ENCODE measurements around the gene KRTAP3-2. TPM values are rescaled to one million over a fixed set of nuclear protein-coding genes. Genes with fewer than 3 reads are reported as not detected.

Gene KRTAP3-2
- total RNA-seq, 4 donors from 2014 or later, result not detected

- H3K4me1 ChIP-seq, result peaks cover 0 to 10% (median 0%) of the 10 kb centered on the region in 4 donors
- H3K36me3 ChIP-seq, result no peaks in the 10 kb centered on the region
- 91 to 95% methylated on average over 3 of the region's 3 CpGs for WGBS, 2 donors
- no peak overlapping the region for H3K27ac ChIP-seq
- no peak for DNase-seq (ENCODE audit: low spot score in 2 of 2)
- no peaks in the 10 kb centered on the region for H3K9me3 ChIP-seq
- H3K27me3 ChIP-seq, result peaks cover 0 to 4% of the 10 kb centered on the region in 2 donors
- TF ChIP-seq POLR2A (IDR thresholded peaks at IDR 0.05), result no peak
- no peak for TF ChIP-seq CTCF (IDR thresholded peaks at IDR 0.05)
- TF ChIP-seq EP300 (IDR thresholded peaks at IDR 0.05), result no peak
- H3K4me3 ChIP-seq, result no peak overlapping the region
Measured at GRCh38 chr17:40980117-40980516, 19.6 kb downstream of the KRTAP3-2 start.

- Histone ChIP-seq H3K27ac (no peak overlapping the region), H3K4me3 (no peak overlapping the region), H3K4me1 (peaks cover 0 to 10% (median 0%) of the 10 kb centered on the region in 4 donors), H3K9me3 (no peaks in the 10 kb centered on the region), H3K27me3 (peaks cover 0 to 4% of the 10 kb centered on the region in 2 donors), H3K36me3 (no peaks in the 10 kb centered on the region)
- 70 to 80% methylated on average over 13 of the region's 13 CpGs for WGBS, 2 donors
- TF ChIP-seq POLR2A (IDR thresholded peaks at IDR 0.05) (no peak), EP300 (IDR thresholded peaks at IDR 0.05) (no peak), CTCF (IDR thresholded peaks at IDR 0.05) (no peak)
- DNase-seq (ENCODE audit: low spot score in 2 of 2), result no peak
Measured at GRCh38 chr17:40978575-40979151, 21.0 kb downstream of the KRTAP3-2 start.

GRCh38 chr17:40975516-40975915, 24.2 kb downstream of the KRTAP3-2 start:
- H3K36me3 ChIP-seq, result no peaks in the 10 kb centered on the region
- TF ChIP-seq POLR2A (IDR thresholded peaks at IDR 0.05) (no peak), EP300 (IDR thresholded peaks at IDR 0.05) (no peak), CTCF (IDR thresholded peaks at IDR 0.05) (no peak)
- no peak for DNase-seq (ENCODE audit: low spot score in 2 of 2)

GRCh38 chr17:40974366-40974765, 25.3 kb downstream of the KRTAP3-2 start:
- 89 to 92% methylated on average over 3 of the region's 3 CpGs for WGBS, 2 donors
- H3K4me3 ChIP-seq, result no peak overlapping the region
- no peak for DNase-seq (ENCODE audit: low spot score in 2 of 2)
- no peaks in the 10 kb centered on the region for H3K36me3 ChIP-seq
- H3K9me3 ChIP-seq, result no peaks in the 10 kb centered on the region
- H3K4me1 ChIP-seq, result no peaks in the 10 kb centered on the region
- H3K27ac ChIP-seq, result no peak overlapping the region
- peaks cover 0 to 4% of the 10 kb centered on the region in 2 donors for H3K27me3 ChIP-seq
- TF ChIP-seq POLR2A (IDR thresholded peaks at IDR 0.05) (no peak), CTCF (IDR thresholded peaks at IDR 0.05) (no peak), EP300 (IDR thresholded peaks at IDR 0.05) (no peak)

More at GRCh38 chr17:40975516-40975915, 24.2 kb downstream of the KRTAP3-2 start:
- H3K27ac ChIP-seq, result no peak overlapping the region
- H3K27me3 ChIP-seq, result peaks cover 0 to 4% of the 10 kb centered on the region in 2 donors
- H3K4me1 ChIP-seq, result peaks cover 0 to 4% (median 0%) of the 10 kb centered on the region in 4 donors
- no peak overlapping the region for H3K4me3 ChIP-seq
- H3K9me3 ChIP-seq, result no peaks in the 10 kb centered on the region

GRCh38 chr17:40967582-40967981, 32.1 kb downstream of the KRTAP3-2 start:
- H3K4me1 ChIP-seq, result no peaks in the 10 kb centered on the region
- no peaks in the 10 kb centered on the region for H3K36me3 ChIP-seq
- no peaks in the 10 kb centered on the region for H3K27me3 ChIP-seq
- no peak overlapping the region for H3K4me3 ChIP-seq
- 61 to 91% methylated on average over 1 of the region's 1 CpG for WGBS, 2 donors
- no peak for TF ChIP-seq EP300 (IDR thresholded peaks at IDR 0.05)
- TF ChIP-seq CTCF (IDR thresholded peaks at IDR 0.05), result no peak
- no peak for TF ChIP-seq POLR2A (IDR thresholded peaks at IDR 0.05)
- H3K9me3 ChIP-seq, result no peaks in the 10 kb centered on the region
- DNase-seq (ENCODE audit: low spot score in 2 of 2), result no peak
- no peak overlapping the region for H3K27ac ChIP-seq
